ENCODE results near the gene CALHM5.
"Not testable (repeated sequence)": the region's sequence is repeated elsewhere in the genome, so short reads cannot be mapped to it uniquely, and the experiment has no call there.

CALHM5 gene, protein sequence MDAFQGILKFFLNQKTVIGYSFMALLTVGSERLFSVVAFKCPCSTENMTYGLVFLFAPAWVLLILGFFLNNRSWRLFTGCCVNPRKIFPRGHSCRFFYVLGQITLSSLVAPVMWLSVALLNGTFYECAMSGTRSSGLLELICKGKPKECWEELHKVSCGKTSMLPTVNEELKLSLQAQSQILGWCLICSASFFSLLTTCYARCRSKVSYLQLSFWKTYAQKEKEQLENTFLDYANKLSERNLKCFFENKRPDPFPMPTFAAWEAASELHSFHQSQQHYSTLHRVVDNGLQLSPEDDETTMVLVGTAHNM

DNA sequence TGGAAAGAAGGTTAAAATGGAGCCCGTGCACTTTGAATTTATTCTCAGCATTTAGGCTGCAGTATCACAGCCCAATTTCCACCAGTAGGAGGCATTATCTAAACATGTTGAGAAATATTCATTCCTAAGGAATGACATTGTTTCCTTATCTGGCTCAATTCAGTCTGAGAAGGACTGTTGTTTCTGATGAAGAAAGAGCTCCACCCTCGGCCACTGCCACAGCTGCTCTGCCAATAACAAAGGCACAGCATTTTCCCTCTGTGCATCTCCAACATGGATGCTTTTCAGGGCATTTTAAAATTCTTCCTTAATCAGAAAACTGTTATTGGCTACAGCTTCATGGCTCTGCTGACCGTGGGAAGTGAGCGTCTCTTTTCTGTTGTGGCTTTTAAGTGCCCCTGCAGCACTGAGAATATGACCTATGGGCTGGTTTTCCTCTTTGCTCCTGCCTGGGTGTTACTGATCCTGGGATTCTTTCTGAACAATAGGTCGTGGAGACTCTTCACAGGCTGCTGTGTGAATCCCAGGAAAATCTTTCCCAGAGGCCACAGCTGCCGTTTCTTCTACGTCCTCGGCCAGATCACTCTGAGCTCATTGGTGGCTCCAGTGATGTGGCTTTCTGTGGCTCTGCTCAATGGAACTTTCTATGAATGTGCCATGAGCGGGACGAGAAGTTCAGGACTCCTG, at the start of gene CALHM5:
CALHM5 (plus strand) TSS at position 216 of the 687 bp plus-strand sequence; CDS start at position 274, 58 bp downstream.
- DNase-seq (ENCODE audit: low spot score): no peak

- DNase-seq (ENCODE audit: low spot score): peak; percentile 82
These were observed 49.2 kb upstream of the CALHM5 start for GRCh38 chr6:116461932-116462885.

GRCh38 chr6:116463301-116463700, 48.1 kb upstream of the CALHM5 start:
- no peak for DNase-seq (ENCODE audit: low spot score)

DNA sequence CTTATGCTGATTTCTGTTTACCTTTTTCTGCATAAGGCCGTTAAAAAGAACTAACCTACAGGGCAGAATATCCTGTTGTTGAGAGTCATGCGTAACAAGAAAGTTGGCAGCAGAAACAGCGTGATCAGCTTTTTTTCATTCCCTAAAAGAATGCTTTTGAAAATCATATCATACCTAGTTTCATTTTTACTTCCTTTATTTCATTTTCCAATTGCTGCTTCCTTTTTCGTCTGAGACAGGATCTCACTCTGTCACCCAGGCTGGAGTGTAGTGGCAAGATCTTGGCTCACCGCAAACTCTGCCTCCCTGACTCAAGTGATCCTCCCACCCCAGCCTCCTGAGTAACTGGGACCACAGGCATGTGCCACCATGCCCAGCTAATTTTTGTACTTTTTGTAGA, 46.2 kb upstream of the CALHM5 start:
- no peak for DNase-seq (ENCODE audit: low spot score)

DNA sequence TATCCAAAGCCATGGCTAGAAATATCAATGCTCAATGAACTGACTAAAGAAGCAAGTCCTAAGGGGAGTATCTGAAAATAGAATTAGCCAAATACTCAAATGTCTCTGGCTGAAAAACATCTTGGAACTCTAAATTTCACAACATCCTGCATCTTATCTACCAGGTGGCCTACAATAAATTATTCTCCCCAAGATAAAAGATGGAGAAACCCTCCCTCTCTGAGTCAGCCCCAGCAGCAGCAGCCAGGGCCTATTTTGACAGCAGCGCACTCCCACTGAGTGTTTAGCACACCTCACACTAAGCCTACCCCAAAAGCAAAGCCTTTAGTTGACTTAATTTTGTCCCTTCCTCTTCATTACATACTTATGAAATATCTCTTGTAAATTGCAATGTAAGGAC, 44.3 kb upstream of the CALHM5 start:
- DNase-seq (ENCODE audit: low spot score): no peak

DNA sequence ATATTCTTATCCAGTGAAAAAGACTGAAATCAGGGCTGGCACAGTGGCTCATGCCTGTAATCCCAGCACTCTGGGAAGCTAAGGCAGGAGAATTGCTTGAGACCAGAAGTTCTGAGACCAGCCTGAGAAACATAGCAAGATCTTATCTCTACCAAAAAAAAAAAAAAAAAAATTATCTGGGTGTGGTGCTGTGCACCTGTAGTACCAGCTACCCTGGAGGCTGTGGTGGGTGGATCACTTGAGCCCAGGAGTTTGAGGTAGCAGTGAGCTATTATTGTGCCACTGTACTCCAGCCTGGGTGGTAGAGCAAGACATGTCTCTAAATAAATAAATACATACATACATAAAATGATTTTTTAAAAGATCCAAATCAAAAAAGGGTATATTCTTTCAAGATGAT, 43.9 kb upstream of the CALHM5 start:
- no peak for DNase-seq (ENCODE audit: low spot score)

DNA sequence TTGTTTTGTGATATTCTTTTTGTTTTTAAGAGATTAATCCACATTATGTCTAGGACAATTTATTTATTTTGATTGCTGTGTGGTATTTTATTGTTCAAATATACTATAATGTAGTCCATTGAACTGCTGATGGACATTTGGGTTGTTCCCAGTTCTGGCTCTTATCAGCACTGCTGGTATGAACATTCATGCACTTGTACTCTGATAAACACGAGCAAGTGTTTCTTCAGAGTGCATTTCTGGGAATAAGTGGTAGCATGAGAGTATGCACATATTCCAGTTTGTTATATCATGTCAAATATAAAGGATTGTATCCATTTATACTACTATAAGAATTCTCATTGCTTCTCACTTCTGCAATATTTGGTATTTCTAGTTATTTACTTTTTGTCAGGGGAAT, 43.1 kb upstream of the CALHM5 start:
- no peak for DNase-seq (ENCODE audit: low spot score)

GRCh38 chr6:116471531-116471930, 39.9 kb upstream of the CALHM5 start:
- no peak for DNase-seq (ENCODE audit: low spot score)

DNA sequence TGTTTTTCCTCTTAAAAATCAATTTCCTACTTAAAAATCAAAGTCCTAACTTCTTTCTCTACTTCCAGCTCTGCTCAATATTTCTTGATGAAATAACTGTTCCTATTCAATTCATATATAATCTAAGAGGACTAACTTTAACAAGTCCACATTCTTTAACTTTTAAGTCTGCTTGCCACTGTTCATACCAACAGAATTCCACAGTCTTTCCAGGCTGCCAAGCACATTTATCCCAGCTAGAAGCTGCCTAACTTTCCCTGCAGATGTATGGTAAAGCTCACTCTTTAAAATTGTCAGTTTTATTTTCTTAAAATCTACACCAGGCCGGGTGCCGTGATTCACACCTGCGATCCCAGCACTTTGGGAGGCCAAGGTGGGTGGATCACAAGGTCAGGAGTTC, 38.7 kb upstream of the CALHM5 start:
- DNase-seq (ENCODE audit: low spot score): no peak

- DNase-seq (ENCODE audit: low spot score): no peak
These were observed 36.3 kb upstream of the CALHM5 start for GRCh38 chr6:116475141-116475540.

GRCh38 chr6:116476002-116476678, 35.3 kb upstream of the CALHM5 start:
- DNase-seq (ENCODE audit: low spot score): no peak

GRCh38 chr6:116482780-116483179, 28.7 kb upstream of the CALHM5 start:
- DNase-seq (ENCODE audit: low spot score): no peak

DNA sequence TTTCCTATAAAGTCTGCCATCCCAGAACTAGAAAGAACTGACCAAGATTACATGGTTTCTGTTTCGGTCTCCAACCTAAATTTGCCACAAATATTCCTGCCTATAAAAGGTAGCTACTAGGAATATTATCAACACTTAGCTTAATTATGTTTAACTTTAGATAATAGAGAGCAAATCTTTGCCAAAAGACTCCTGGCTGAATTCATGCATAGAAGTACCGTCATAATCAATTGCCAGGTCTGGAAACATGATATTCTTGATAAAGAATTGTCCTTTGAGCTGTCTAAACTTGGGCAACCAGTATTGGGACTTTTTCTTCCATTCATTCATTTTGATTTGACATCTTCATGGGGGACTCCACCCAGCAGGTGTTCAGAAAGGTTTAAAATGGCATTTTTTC, 27.8 kb upstream of the CALHM5 start:
- no peak for DNase-seq (ENCODE audit: low spot score)

DNA sequence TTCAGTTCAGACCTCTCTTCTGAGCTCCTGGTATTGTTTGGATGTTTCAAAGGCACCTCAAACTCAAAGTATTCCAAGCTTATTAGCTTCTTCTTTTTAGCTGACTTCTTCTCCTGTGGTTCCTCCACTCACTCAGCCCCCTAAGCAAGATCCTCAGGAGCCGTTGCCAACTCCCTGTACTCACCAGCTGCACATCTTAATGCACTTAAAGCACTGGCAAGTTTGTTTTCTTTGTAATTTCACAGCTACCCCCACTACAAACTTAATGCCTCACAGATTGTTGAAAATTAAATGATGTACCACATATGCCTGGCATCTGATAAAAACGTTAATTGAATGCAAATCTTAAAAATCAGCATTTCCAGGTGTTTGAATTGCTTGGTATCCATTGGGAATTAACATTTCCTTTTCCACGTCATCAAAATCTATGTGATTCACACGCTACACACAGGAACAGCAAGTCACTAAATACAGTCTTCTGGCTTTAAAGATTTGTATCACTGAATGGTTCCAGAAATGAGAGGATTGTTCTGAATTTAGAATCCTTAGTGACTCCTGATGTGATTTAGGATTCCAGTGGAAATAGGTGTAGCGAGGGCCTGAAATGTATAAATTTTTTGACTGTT, 25.8 kb upstream of the CALHM5 start:
- no peak for DNase-seq (ENCODE audit: low spot score)

- no peak for DNase-seq (ENCODE audit: low spot score)
These were observed 19.7 kb upstream of the CALHM5 start for GRCh38 chr6:116491610-116492330.

DNA sequence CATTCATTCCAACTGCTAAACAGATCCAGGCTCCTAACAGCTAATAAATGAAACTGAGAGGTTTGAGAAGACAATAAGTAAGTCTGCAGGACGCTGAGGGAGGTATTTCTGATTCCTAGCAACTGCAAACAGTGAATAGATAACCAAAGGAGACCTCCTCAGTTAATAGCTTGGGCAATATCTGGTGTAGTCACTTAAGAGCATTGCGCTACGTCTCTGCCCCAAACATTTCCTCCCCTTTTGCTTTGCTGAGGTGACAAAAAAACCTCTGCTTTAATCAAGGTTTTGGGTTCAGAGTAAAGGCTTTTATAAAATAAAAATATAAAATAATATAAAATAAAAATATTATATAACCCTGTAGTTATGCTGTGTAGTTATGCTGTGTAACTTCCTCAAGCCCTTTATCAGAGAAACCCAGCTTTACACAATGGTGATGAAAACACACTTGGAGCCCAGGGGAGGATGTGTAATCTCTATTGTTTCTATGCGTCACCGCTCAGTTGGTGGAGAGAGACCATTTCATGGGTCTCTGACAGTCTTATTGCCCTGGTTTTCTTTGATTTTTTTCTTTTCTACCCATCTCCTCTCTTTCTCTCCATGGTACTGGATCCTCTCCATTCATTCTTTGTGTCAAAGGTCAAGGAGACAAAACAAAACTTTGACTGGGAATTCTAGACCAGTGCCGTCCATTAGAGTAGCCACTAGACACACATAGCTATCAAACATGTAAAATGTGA, 18.9 kb upstream of the CALHM5 start:
- DNase-seq (ENCODE audit: low spot score): no peak

GRCh38 chr6:116495161-116495560, 16.3 kb upstream of the CALHM5 start:
- not testable (repeated sequence) for DNase-seq (ENCODE audit: low spot score)

- DNase-seq (ENCODE audit: low spot score): no peak
These were observed 14.2 kb upstream of the CALHM5 start for GRCh38 chr6:116497113-116497676.

DNA sequence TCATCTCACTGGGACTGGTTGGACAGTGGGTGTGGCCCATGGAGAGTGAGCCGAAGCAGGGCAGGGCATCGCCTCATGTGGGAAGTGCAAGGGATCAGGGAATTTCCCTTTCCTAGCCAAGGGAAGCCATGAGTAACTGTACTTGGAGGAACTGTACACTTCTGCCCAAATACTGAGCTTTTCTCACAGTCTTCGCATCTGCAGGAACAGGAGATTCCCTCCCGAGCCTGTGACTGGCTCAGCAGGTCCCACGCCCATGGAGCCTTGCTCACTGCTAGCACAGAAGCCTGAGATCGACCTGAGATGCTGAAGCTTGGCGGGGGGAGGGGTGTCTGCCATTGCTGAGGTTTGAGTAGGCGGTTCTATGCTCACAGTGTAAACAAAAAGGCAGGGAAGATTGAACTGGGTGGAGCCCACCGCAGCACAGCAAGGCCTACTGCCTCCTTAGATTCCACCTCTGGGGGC, 10.4 kb upstream of the CALHM5 start:
- no peak for DNase-seq (ENCODE audit: low spot score)

DNA sequence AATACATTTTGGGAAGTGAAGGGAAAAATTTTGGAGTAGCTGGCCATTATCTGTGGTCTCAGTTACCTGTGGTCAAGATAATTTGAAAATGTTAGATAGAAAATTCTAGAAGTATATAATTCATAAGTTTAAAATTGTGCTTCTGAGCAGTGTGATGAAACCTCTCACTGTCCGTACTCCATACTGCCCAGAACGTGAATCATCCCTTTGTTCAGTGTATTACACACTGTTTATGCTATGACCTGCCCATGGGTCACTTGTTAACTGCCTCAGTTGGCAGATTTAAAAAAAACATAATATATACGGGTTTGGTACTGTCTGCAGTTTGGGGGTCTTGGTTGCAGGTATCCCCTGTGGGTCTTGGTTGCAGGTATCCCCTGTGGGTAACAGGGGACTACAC, 4.1 kb upstream of the CALHM5 start:
- DNase-seq (ENCODE audit: low spot score): no peak

Measured in ecto neural progenitor cell (in vitro differentiated cells).